ENCODE data around the gene SEPTIN5.
"Not testable (repeated sequence)": the region's sequence is repeated elsewhere in the genome, so short reads cannot be mapped to it uniquely, and the experiment has no call there.

Gene SEPTIN5

GRCh38 chr22:19714312-19715187, at the start of gene SEPTIN5:
TSS of gene SEPTIN5 (plus strand) at chr22:19714503. CDS start at chr22:19714589, 86 bp downstream.
- no peak for DNase-seq

DNA sequence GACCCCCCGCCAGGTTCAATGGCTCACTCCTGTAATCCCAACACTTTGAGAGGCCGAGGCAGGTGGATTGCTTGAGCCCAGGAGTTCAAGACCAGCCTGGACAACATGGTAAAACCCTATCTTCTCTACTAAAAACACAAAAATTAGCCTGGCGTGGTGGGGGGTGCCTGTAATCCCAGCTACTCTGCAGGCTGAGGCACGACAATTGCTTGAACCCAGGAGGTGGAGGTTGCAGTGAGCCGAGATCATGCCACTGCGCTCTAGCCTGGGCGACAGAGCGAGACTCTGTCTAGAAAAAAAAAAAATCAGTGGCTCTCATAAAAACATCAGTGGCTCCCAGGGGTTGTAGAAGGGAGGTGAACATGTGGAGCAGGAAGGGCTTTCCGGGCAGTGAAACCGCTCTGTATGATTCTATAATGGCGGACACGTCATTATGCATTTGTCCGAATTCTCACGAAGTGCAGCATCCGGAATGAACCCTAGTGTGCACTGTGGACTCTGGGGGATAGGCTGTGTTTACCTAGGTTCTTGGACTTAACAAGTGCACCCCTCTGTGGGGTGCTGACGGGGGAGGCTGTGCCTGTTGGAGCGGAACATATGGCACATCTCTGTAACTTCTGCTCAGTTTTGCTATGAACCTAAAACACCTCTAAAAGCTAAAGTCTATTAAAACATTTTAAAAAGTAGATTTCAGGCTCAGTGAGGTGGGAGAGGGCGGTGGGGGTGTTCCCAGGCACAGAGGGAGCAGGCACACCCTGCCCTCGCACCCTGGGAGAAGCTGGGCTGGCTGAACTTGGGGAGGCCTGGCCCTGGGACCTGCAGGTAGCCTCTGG, 49.1 kb upstream of the SEPTIN5 start:
- DNase-seq = no peak

DNA sequence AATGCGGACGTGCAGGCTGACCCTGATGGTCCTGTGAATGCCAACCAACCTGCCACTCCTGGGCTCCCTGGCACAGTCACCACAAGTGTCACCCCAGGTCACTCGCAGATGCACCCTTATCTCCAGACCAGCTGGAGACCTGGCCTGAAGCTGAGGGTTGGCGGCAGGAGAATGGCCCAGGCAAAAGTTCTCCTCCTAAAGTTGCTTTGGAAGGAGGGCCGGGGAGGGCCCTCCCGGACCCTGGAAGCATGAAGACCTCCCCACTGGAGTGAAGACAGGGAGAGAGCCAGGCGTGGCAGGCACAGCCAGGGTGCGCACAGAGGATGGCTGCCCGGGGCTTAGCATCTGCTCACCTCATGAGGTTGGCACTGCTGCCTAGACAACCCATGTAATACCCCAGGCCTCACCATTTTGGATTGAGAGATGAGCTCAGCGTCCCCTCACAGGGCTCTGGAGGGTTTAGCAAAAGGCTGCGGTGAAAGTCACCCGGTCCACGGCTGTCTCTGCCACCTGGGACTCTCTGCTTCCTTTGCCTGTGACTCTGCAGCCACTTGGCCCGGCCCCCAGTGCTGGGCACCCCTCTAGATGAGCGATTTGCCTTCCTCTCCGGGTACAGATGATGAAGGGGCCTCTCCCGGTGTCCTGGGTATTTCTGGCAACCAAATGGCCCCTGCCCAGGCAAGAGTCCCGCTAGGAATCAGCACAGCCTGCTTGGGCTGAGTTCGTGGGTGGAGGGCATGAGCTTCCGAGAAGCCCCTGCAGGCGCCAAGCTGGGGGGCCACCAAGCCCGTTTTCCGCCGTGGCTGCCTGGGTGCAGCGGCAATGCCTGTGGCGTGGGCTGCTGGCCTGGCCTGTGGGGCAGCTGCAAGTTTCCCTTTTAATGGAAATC, 48.3 kb upstream of the SEPTIN5 start:
- DNase-seq = no peak

GRCh38 chr22:19666673-19667593, 47.4 kb upstream of the SEPTIN5 start:
- no peak for DNase-seq

DNA sequence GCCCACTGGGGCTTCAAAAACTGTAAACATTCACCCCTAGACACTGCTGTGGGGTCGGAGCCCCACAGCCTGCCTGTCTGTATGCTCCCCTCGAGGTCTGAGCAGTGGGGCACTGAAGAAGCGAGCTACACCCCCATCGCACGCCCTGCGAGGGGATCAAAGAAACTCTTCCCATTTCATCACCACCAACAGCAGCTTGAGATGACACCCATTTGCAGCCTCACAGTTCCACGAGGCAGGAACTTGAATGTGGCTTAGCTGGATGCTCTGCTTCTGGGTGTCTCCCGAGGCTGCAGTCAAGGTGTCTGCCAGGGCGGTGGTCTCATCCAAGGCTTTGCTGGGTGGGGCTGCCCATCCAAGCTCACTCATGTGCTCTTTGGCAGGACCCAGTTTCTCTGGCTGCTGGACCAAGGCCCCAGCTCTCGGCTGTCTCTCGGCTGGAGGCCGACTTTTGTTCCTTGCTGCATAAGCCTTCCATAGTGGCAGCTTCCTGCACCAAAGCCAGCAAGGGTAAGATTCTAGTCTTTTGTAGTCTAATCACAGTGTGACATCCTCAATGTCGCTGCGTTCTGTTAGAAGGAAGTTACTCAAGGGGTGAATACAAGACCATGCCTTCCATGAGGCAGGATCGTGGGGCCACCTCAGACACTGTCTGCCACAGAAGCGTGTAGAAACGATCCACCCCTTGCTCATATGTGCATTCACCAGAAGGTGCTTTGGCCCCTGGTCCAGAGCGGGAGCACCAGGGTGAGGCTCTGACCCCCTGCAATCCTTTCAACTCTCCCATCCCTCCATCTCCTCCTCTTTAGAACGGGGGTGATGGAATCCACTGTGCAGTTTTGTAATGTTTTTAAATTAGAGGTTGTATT, 46.2 kb upstream of the SEPTIN5 start:
- DNase-seq = no peak

DNA sequence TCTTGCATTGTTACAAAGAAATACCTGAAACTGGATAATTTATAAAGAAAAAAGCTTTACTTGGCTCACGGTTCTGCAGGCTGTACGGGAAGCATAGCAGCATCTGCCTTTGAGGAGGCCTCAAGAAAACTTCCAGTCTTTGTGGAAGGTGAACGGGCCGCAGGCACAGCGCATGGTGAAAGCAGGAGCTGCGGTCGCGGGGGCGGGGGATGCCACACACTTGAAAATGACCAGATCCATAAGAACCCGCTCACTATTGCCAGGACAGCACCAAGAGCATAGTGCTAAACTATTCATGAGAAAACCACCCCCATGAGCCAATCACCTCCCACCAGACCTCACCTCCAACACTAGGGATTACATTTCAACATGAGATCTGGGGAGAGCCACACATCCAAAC, 45.6 kb upstream of the SEPTIN5 start:
- DNase-seq = no peak

- DNase-seq = no peak
Observed at GRCh38 chr22:19669570-19669969, 44.7 kb upstream of the SEPTIN5 start.

DNA sequence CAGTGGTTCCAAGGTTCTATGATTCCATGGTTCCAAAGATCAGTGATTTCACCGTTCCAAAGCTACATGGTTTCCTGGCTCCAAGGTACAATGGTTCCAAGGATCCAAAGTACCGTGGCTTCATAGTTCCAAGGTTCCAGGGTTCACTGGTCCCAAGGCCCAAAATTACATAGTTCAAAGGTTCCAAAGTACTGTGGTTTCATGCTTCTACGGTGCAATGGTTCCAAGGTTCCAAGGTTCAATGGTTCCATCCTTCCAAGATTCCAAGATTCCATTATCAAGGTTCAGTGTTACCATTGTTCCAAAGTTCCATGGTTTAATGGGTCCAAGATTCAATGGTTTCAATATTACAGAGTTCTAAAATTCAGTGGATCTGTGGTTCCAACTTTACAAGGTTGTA, 43.0 kb upstream of the SEPTIN5 start:
- DNase-seq = no peak

- no peak for DNase-seq
Observed at GRCh38 chr22:19672054-19672776, 42.1 kb upstream of the SEPTIN5 start.

DNA sequence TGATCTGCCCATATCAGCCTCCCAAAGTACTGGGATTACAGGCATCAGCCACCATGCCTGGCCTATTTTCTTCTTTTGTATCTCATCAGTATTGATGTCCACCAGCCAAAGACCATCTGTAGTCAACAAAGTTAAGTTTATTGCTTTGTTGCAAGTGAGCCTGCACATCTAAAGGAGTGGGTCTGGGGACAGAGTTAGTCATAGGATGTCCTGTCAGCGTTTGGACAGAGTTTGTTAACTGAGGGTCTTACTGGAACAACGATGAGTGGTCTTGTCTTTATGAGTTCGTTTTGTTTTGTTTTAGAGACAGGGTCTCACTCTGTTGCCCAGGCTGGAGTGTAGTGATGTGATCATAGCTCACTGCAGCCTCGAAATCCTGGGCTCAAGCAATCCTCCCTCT, 40.6 kb upstream of the SEPTIN5 start:
- no peak for DNase-seq

DNA sequence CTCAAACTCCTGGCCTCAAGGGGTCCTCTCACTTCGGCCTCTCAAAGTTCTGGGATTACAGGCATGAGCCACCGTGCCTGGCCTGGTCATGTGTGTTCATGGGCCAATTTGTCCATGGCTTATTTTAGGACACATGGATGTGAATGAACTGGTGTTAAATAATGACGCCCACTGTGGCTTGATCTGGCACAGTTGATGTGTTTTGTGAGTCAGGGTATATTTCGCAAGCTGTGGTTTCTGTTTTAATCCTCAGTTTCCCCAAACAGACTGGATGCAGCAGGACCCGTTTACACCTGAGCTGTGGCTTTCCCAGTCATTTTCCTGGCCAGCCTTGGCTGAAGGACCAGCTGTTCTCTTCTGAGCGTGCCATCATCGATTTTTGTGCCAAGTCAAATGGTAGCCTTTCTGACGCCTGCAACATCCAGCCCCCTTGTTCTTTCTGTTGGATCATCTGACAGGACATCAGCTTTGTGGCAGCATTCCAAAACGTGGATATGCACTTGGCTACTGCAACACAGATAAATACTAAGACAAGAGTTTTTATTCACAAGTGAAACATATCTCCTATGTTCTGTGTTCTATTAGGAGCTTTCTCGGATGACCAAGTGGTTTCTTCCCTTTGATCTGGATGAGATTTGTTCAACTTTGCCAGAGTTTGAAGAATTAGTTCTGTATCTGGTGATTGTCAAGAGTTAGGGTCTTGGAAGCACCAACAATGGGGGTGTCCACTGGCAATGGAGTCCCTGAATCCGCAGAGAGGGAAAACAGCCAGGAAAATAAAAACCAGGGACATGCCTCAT, 40.0 kb upstream of the SEPTIN5 start:
- DNase-seq = no peak

GRCh38 chr22:19674929-19675253, 39.4 kb upstream of the SEPTIN5 start:
- no peak for DNase-seq

DNA sequence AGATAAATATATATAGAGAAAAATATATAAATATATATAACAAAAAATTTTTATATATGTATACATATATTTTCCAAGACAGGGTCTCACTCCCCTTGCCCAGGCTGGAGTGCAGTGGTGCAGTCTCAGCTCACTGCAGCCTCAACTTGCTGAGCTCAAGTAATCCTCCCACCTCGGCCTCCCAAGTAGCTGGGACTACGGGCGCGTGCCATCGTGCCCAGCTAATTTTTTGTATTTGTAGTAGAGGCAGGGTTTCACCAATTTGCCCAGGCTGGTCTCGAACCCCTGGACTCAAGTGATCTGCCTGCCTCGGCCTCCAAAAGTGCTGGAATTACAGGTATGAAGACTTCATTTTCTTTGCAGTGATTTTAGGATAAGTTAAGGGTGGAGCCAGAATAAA, 38.9 kb upstream of the SEPTIN5 start:
- no peak for DNase-seq

- DNase-seq = not testable (repeated sequence)
Observed at GRCh38 chr22:19676437-19676836, 37.9 kb upstream of the SEPTIN5 start.

- DNase-seq = peak; percentile 14
Observed at GRCh38 chr22:19678949-19679521, 35.3 kb upstream of the SEPTIN5 start.

- DNase-seq = no peak
Observed at GRCh38 chr22:19679522-19680101, 34.7 kb upstream of the SEPTIN5 start.

DNA sequence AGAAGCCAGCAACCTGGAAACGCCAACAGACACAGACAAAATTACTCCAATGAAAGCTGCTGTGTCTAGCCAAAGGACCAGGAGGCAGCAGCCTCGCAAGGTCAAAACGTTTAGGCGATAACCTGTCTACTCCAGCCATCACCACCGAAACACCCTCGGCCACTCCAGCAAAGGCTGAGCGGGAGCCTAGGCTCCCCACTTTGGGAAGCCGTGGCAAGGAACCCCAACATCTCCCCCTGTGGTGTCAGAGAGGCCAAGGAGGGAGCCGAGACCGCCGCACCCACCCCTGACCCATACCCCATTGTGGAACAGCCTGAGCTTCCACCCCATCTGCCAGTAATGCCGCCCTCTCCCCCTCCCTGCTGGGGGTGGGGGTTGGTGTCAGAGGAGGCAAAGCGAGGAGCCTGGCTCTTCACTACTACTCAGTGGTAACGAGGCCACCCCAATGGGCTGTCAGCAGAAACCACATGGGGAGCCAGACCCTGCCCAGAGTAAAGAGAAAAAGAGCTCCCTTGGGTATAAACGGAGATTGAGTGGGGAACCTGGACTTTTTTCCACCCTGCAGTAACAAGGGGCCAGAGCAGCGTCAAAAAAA, 33.9 kb upstream of the SEPTIN5 start:
- no peak for DNase-seq
